Adrenal gland (tissue), 12 donors: Measurements from ENCODE around the gene RTL10. TPM values are rescaled to one million over a fixed set of nuclear protein-coding genes. Genes with fewer than 3 reads are reported as not detected.

Experiments
- DNase-seq, 7 donors: peaks; one replicate each; pipeline ENCODE4 v3.0.0-alpha.2; 2019 to 2020
- H3K27ac ChIP-seq, 5 donors: fragments of 200-600 bp; sonication (generic) in 4 of 5; 1 replicate in 3 of 5; 2 replicates in 2 of 5; pipeline versions ENCODE4 v1.5.1 to v1.8.0; 2016 to 2020; ENCODE audit warnings: mild to moderate bottlenecking in 1 of 5
- H3K27me3 ChIP-seq: fragments of 200-600 bp; 2 replicates; pipeline ENCODE4 v1.8.0; 2021
- H3K36me3 ChIP-seq, 2 donors: fragments of 200-600 bp; replicated peaks in 1 of 2; 1 replicate in 1 of 2; 2 replicates in 1 of 2; pipeline versions ENCODE4 v1.5.1 to v1.8.0; 2018 to 2022
- H3K4me1 ChIP-seq, 2 donors: fragments of 200-600 bp; replicated peaks in 1 of 2; 1 replicate in 1 of 2; 2 replicates in 1 of 2; pipeline versions ENCODE4 v1.5.1 to v1.8.0; 2018 to 2021
- H3K4me3 ChIP-seq, 4 donors: fragments of 200-600 bp; sonication (generic) in 3 of 4; one replicate each; pipeline ENCODE4 v1.5.1; 2016 to 2018
- H3K9me3 ChIP-seq, 3 donors: fragments of 200-600 bp; sonication (generic) in 1 of 3; replicated peaks in 1 of 3; 1 replicate in 2 of 3; 2 replicates in 1 of 3; pipeline versions ENCODE4 v1.5.1 to v1.8.0; 2016 to 2021
- CTCF ChIP-seq, 6 experiments: fragments of 450-650 bp in 4 of 6; fragments of 200-600 bp in 2 of 6; sonication (generic) in 1 of 6; IDR thresholded peaks; 1 replicate in 5 of 6; 2 replicates in 1 of 6; pipeline versions ENCODE4 v1.5.1 to v1.8.0; 2016 to 2021; ENCODE audit warnings: antibody characterized with exemption in 6 of 6, mild to moderate bottlenecking in 2 of 6, moderate library complexity in 1 of 6
- POLR2A ChIP-seq, 2 donors: fragments of 450-650 bp; IDR thresholded peaks; one replicate each; pipeline ENCODE4 v1.6.1; 2017; ENCODE audit warnings: antibody characterized with exemption in 2 of 2, mild to moderate bottlenecking in 2 of 2, moderate library complexity in 1 of 2
- WGBS, 4 donors: extraction: QIAGEN DNeasy Blood & Tissue Kit in 2 of 4; methylation state at CpG; one replicate each; pipeline versions ENCODE4 v1.1.5 to v1.1.7; 2013 to 2017; 5-methylcytosine and 5-hydroxymethylcytosine counted together
- intact Hi-C, 2 donors: fragments of 100-400 bp; cut with DNase I; formaldehyde crosslinking; loops; one replicate each; pipeline versions ENCODE4 v1.14.1 to v1.15.0; 2022 to 2023
- polyA plus RNA-seq, 3 donors: library from polyadenylated mRNA; stranded (reverse); fragments of 200-250 nt in 2 of 3; fragments of 350-450 nt in 1 of 3; fragmentation: Illumina TruSeq in 1 of 3; extraction: RNeasy Lipid Tissue Mini Kit (QIAGEN cat#74804) in 1 of 3; gene quantifications; one replicate each; pipeline ENCODE4 v1.2.3, GENCODE V29; 2013 to 2014
- total RNA-seq, 9 donors: library from RNA; depleted of rRNA in 4 of 9; stranded (reverse); fragments of >200 nt in 4 of 9; fragments of 120-200 nt in 1 of 9; fragmentation: NEBNext Ultra II Directional in 1 of 9; extraction: Animal tissue kit (Norgen Biotek cat#: 25700) in 1 of 9; gene quantifications; one replicate each; pipeline versions ENCODE4 v1.1.0 to v1.2.4, GENCODE V29; 2013 to 2023
- donor health status: healthy with polysubstance abuse.
- donor health status: Bipolar disorder and iron deficiency.
- donor health status: DM: yes; HTN: yes; CAD: no.
- donor health status: DM: no; HTN: no; CAD: no.
- donor health status: DM: no; HTN: no; CAD: no.
- donor health status: DM: yes; HTN: yes; CAD: no.

The RTL10 gene
- total and polyA plus RNA-seq, 12 donors: 5.5 to 17.5 (median 11.7) TPM

DNA sequence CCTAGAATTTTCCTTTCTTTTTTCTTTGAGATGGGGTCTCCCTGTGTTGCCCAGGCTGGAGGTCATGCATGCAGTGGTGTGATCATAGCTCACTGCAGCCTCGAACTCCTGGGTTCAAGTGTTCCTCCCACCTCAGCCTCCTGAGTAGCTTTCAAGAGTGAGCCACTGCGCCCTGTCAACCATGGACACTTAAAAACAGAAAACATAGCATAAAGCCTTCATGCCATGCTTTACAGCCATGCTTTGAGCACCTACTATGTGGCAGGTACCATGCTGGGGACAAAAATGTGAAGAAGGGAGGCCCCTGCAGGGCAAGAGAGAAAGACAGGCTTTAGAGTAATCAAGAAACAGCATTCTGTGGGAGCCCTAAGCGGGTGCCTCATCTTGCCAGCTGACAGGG, 13.7 kb upstream of the RTL10 start:
- intact Hi-C loops: no loop called here
- Histone ChIP-seq H3K4me3 (no peak overlapping the region), H3K27ac (no peak overlapping the region), H3K27me3 (no peaks in the 10 kb centered on the region), H3K4me1 (no peaks in the 10 kb centered on the region), H3K36me3 (no peaks in the 10 kb centered on the region), H3K9me3 (no peaks in the 10 kb centered on the region)
- TF ChIP-seq CTCF (IDR thresholded peaks at IDR 0.05) (no peak), POLR2A (IDR thresholded peaks at IDR 0.05) (no peak)
- 93 to 97% (median 95%) methylated on average over 3 of the region's 3 CpGs for WGBS, 4 donors
- DNase-seq: peak in 2 of 7 donors; percentile 6 to 7

GRCh38 chr22:19867617-19868016, 12.9 kb upstream of the RTL10 start:
- peak in 6 of 7 donors; percentile 5 to 30 (median 12) for DNase-seq
- Histone ChIP-seq H3K27ac (no peak overlapping the region), H3K27me3 (no peaks in the 10 kb centered on the region), H3K4me1 (no peaks in the 10 kb centered on the region), H3K9me3 (no peaks in the 10 kb centered on the region), H3K4me3 (no peak overlapping the region), H3K36me3 (no peaks in the 10 kb centered on the region)
- WGBS, 4 donors: 77 to 82% (median 79%) methylated on average over 7 of the region's 7 CpGs
- intact Hi-C loops: no loop called here
- no peak for TF ChIP-seq CTCF (IDR thresholded peaks at IDR 0.05)
- no peak for TF ChIP-seq POLR2A (IDR thresholded peaks at IDR 0.05)

- Histone ChIP-seq H3K4me1 (no peaks in the 10 kb centered on the region), H3K4me3 (no peak overlapping the region), H3K9me3 (no peaks in the 10 kb centered on the region), H3K27me3 (no peaks in the 10 kb centered on the region), H3K36me3 (no peaks in the 10 kb centered on the region), H3K27ac (no peak overlapping the region)
- TF ChIP-seq CTCF (IDR thresholded peaks at IDR 0.05): no peak
- no peak for TF ChIP-seq POLR2A (IDR thresholded peaks at IDR 0.05)
- WGBS, 4 donors: 92 to 97% (median 94%) methylated on average over 3 of the region's 3 CpGs
- intact Hi-C loops: no loop called here
- DNase-seq: no peak
These were observed 12.0 kb upstream of the RTL10 start for GRCh38 chr22:19866665-19867009.

DNA sequence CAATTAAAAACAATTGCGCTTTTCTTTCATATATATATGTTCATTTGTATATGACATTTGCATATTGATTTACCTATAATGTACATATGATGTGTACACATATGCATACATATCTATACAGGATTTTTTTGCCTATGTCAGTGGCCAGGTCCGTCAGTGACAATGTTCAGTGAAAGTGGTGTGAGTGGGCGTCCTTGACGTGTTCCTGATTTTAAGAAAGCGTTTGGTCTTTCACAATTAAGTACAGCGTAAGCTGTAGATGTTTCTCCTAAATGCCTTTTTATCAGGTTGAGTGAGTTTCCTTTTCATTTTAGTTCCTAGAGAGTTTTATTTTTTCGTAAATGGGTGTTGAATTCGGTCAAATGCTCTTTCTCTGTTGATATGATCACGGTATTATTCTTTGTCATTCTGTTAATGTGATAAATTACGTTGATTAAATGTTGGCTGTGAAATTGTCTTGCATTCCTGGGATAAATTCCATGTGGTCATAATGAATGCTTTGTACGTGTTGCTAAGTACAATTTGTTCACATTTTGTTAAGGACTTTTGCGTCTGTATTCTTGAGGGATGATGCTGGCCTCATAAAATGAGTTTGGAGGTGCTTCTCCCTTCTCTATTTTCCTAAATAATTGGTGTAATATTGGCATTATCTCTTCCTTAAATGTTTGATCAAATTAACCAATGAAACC, 10.6 kb upstream of the RTL10 start:
- DNase-seq: no peak
- intact Hi-C loops: no loop called here
- H3K4me1 ChIP-seq: no peaks in the 10 kb centered on the region
- no peaks in the 10 kb centered on the region for H3K27me3 ChIP-seq
- no peak overlapping the region for H3K4me3 ChIP-seq
- no peaks in the 10 kb centered on the region for H3K9me3 ChIP-seq
- 81 to 84% (median 83%) methylated on average over 12 of the region's 12 CpGs for WGBS, 4 donors
- H3K36me3 ChIP-seq: no peaks in the 10 kb centered on the region
- TF ChIP-seq POLR2A (IDR thresholded peaks at IDR 0.05) (no peak), CTCF (IDR thresholded peaks at IDR 0.05) (no peak)
- H3K27ac ChIP-seq: no peak overlapping the region
